SU-DHL-6 (cell line): Measurements from ENCODE around the gene GLI2.

Source experiments
- H2AFZ ChIP-seq: fragments of 200-600 bp; sonication (generic); 2 replicates; pipeline ENCODE4 v1.6.1; 2014; ENCODE audit warnings: low read depth, mild to moderate bottlenecking, moderate library complexity, mixed read lengths, antibody characterized with exemption, low read length; ENCODE audit not compliant: severe bottlenecking
- H3F3A ChIP-seq: fragments of 200-600 bp; shearing (Covaris generic); 2 replicates; pipeline ENCODE4 v1.6.0; 2016; ENCODE audit warnings: antibody characterized with exemption, mild to moderate bottlenecking; ENCODE audit not compliant: insufficient read depth
- H3K27ac ChIP-seq: fragments of 200-600 bp; sonication (generic); 2 replicates; pipeline ENCODE4 v1.5.1; 2016; ENCODE audit warnings: low read depth, mild to moderate bottlenecking, low read length, moderate library complexity, mixed read lengths
- H3K27me3 ChIP-seq: fragments of 200-600 bp; sonication (generic), shearing (Covaris generic); 2 replicates; pipeline ENCODE4 v1.6.0; 2014; ENCODE audit warnings: mild to moderate bottlenecking, low read length
- H3K36me3 ChIP-seq: fragments of 200-600 bp; sonication (generic); 2 replicates; pipeline ENCODE4 v1.6.1; 2014; ENCODE audit warnings: mild to moderate bottlenecking, low read length, mixed read lengths
- H3K4me2 ChIP-seq: fragments of 300-600, 200-600 bp; shearing (Covaris generic), sonication (generic); 2 replicates; pipeline ENCODE4 v1.6.0; 2014; ENCODE audit warnings: low read length, low read depth, mild to moderate bottlenecking; ENCODE audit not compliant: poor library complexity, severe bottlenecking
- H3K4me3 ChIP-seq: fragments of 200-600 bp; sonication (generic); 2 replicates; pipeline ENCODE4 v1.5.1; 2014; ENCODE audit warnings: antibody characterized with exemption, low read length, mild to moderate bottlenecking, mixed read lengths; ENCODE audit not compliant: insufficient read depth, poor library complexity, severe bottlenecking
- H3K79me2 ChIP-seq: fragments of 200-600 bp; sonication (generic); 2 replicates; pipeline ENCODE4 v1.6.1; 2014; ENCODE audit warnings: mild to moderate bottlenecking, low read length, moderate library complexity; ENCODE audit not compliant: insufficient read depth
- H3K9ac ChIP-seq: fragments of 200-600 bp; sonication (generic); 2 replicates; pipeline ENCODE4 v1.7.0; 2014; ENCODE audit warnings: mild to moderate bottlenecking, low read length
- H3K9me2 ChIP-seq: fragments of 200-600 bp; sonication (generic); replicated peaks from 2 replicates; pipeline ENCODE4 v1.6.1; 2014; ENCODE audit warnings: low read length; ENCODE audit not compliant: insufficient read depth
- H3K9me3 ChIP-seq: fragments of 200-600 bp; sonication (generic); 2 replicates; pipeline ENCODE4 v1.6.1; 2014; ENCODE audit warnings: low read length, mixed read lengths; ENCODE audit not compliant: insufficient read depth
- H4K20me1 ChIP-seq: fragments of 200-600 bp; sonication (generic); 2 replicates; pipeline ENCODE4 v1.6.1; 2014; ENCODE audit warnings: low read depth, mild to moderate bottlenecking, antibody characterized with exemption, low read length, moderate library complexity, mixed read lengths
- EZH2phosphoT487 ChIP-seq: fragments of 200-600 bp; sonication (generic), shearing (Covaris generic); conservative IDR thresholded peaks from 2 replicates; pipeline ENCODE4 v1.6.1; 2018; ENCODE audit warnings: mild to moderate bottlenecking, antibody characterized with exemption, low read length, moderate library complexity, mixed read lengths
- TF ChIP-seq, protein P1 (sequence below): fragments of 200-600 bp; sonication (generic); IDR thresholded peaks from one replicate; pipeline ENCODE4 v1.5.1; 2017; ENCODE audit warnings: antibody characterized with exemption, mild to moderate bottlenecking, low read length, moderate library complexity; ENCODE audit not compliant: insufficient read depth, poor library complexity, severe bottlenecking

Gene GLI2

GRCh38 chr2:120766470-120767351 lies 31.0 kb downstream of the GLI2 start:
- Histone ChIP-seq H3K9me3 (no peaks in the 10 kb centered on the region), H3K9me2 (no peaks in the 10 kb centered on the region), H4K20me1 (no peaks in the 10 kb centered on the region), H3K27ac (no peak overlapping the region), H3K9ac (no peak overlapping the region), H2AFZ (no peak overlapping the region), H3K4me3 (no peak overlapping the region), H3K27me3 (no peaks in the 10 kb centered on the region), H3K4me2 (no peak overlapping the region), H3K79me2 (no peaks in the 10 kb centered on the region), H3K36me3 (no peaks in the 10 kb centered on the region), H3F3A (no peaks in the 10 kb centered on the region)
- no peak for TF ChIP-seq EZH2phosphoT487
- TF ChIP-seq, protein P1, sequence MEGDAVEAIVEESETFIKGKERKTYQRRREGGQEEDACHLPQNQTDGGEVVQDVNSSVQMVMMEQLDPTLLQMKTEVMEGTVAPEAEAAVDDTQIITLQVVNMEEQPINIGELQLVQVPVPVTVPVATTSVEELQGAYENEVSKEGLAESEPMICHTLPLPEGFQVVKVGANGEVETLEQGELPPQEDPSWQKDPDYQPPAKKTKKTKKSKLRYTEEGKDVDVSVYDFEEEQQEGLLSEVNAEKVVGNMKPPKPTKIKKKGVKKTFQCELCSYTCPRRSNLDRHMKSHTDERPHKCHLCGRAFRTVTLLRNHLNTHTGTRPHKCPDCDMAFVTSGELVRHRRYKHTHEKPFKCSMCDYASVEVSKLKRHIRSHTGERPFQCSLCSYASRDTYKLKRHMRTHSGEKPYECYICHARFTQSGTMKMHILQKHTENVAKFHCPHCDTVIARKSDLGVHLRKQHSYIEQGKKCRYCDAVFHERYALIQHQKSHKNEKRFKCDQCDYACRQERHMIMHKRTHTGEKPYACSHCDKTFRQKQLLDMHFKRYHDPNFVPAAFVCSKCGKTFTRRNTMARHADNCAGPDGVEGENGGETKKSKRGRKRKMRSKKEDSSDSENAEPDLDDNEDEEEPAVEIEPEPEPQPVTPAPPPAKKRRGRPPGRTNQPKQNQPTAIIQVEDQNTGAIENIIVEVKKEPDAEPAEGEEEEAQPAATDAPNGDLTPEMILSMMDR: no peak

DNA sequence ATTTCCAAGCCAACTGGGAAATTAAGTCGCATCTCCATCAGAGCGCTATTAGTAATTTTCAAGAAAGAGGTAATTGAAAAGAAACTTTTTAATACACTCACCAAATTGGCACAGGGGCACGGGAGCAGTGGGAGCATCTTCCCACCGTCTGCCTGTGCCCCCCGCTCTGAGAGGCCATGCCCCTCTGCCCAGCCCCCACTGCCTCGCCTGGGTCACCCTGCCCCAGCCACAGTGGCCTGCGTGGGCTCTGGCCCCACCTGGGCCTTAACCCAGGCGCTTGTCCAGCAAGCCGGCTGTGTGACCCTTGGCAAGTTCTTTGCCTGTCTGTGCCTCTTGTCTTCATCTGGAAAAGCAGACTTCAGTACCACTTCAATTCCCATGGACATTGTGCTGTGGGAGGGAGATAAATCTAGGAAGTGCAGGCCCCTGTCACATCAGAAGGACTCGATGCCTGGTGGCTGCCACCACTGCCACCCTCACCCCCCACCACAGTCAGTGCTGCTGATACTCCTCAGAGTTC lies 31.9 kb downstream of the GLI2 start:
- Histone ChIP-seq H3K9me3 (no peaks in the 10 kb centered on the region), H3K4me3 (no peak overlapping the region), H3F3A (no peaks in the 10 kb centered on the region), H3K27ac (no peak overlapping the region), H3K36me3 (no peaks in the 10 kb centered on the region), H3K4me2 (no peak overlapping the region), H3K9me2 (no peaks in the 10 kb centered on the region), H2AFZ (no peak overlapping the region), H3K9ac (no peak overlapping the region), H3K79me2 (no peaks in the 10 kb centered on the region), H3K27me3 (no peaks in the 10 kb centered on the region), H4K20me1 (no peaks in the 10 kb centered on the region)
- TF ChIP-seq, protein P1: no peak
- TF ChIP-seq EZH2phosphoT487: no peak

GRCh38 chr2:120768112-120769048 lies 32.7 kb downstream of the GLI2 start:
- Histone ChIP-seq H4K20me1 (no peaks in the 10 kb centered on the region), H3K27ac (no peak overlapping the region), H3K9me2 (no peaks in the 10 kb centered on the region), H3K36me3 (no peaks in the 10 kb centered on the region), H3K4me3 (no peak overlapping the region), H3K79me2 (no peaks in the 10 kb centered on the region), H3K27me3 (no peaks in the 10 kb centered on the region), H2AFZ (no peak overlapping the region), H3K4me2 (no peak overlapping the region), H3K9ac (no peak overlapping the region), H3K9me3 (no peaks in the 10 kb centered on the region), H3F3A (no peaks in the 10 kb centered on the region)
- no peak for TF ChIP-seq EZH2phosphoT487
- TF ChIP-seq, protein P1: no peak
